Hepatocyte (in vitro differentiated cells): ENCODE results near the gene GAPVD1.

Experiments used
- EZH2 ChIP-seq: fragments of 200-600 bp; sonication (generic); IDR thresholded peaks from 2 replicates; pipeline ENCODE4 v1.6.1; 2016; ENCODE audit warnings: antibody characterized with exemption, mild to moderate bottlenecking, borderline replicate concordance
- EZH2phosphoT487 ChIP-seq: fragments of 200-600 bp; sonication (generic); IDR thresholded peaks from one replicate; pipeline ENCODE4 v1.6.1; 2018; ENCODE audit warnings: antibody characterized with exemption, mild to moderate bottlenecking, low read depth, moderate library complexity; ENCODE audit not compliant: unreplicated experiment, severe bottlenecking
- TF ChIP-seq, protein P1 (sequence below): fragments of 200-600 bp; sonication (generic); IDR thresholded peaks from 2 replicates; pipeline ENCODE4 v1.5.1; 2016; ENCODE audit warnings: antibody characterized with exemption, mild to moderate bottlenecking; ENCODE audit not compliant: poor library complexity

DNA sequence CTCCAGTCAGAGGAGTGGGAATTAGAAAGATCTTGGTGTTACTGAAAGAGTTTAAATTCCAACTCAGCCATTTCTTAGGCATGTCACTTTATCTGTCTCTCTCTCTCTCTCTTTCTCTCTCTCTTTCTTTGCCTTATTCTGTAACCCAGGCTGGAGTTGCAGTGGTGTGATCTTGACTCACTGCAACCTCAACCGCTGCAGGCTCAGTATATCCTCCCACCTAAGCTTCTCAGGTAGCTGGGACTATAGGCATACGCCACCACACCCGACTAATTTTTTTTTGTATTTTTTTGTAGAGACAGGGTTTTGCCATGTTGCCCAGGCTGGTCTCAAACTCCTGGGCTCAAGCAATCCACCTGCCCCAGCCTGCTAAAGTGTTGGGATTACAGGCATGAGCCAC is 43.0 kb upstream of the GAPVD1 start:
- TF ChIP-seq, protein P1, sequence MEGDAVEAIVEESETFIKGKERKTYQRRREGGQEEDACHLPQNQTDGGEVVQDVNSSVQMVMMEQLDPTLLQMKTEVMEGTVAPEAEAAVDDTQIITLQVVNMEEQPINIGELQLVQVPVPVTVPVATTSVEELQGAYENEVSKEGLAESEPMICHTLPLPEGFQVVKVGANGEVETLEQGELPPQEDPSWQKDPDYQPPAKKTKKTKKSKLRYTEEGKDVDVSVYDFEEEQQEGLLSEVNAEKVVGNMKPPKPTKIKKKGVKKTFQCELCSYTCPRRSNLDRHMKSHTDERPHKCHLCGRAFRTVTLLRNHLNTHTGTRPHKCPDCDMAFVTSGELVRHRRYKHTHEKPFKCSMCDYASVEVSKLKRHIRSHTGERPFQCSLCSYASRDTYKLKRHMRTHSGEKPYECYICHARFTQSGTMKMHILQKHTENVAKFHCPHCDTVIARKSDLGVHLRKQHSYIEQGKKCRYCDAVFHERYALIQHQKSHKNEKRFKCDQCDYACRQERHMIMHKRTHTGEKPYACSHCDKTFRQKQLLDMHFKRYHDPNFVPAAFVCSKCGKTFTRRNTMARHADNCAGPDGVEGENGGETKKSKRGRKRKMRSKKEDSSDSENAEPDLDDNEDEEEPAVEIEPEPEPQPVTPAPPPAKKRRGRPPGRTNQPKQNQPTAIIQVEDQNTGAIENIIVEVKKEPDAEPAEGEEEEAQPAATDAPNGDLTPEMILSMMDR = no peak
- TF ChIP-seq EZH2phosphoT487 (no peak), EZH2 (no peak)
